Measurements from ENCODE around the gene ASCC3.
"Not testable (repeated sequence)": the region's sequence is repeated elsewhere in the genome, so short reads cannot be mapped to it uniquely, and the experiment has no call there.

ASCC3 gene

GRCh38 chr6:100904316-100904715 lies 23.2 kb upstream of the ASCC3 start:
- no peak overlapping the region for H2AFZ ChIP-seq (ENCODE audit: low read depth, low read length)
- no peaks in the 10 kb centered on the region for H3K4me1 ChIP-seq (ENCODE audit: insufficient read depth, low read length)
- H3K9me3 ChIP-seq (ENCODE audit: low read length), result no peaks in the 10 kb centered on the region
- no peaks in the 10 kb centered on the region for H3K36me3 ChIP-seq (ENCODE audit: insufficient read depth, low read length)
- H3K4me3 ChIP-seq (ENCODE audit: low read length), result no peak overlapping the region
- no peaks in the 10 kb centered on the region for H3K27me3 ChIP-seq (ENCODE audit: insufficient read depth, low read length)

GRCh38 chr6:100901582-100901981 lies 20.5 kb upstream of the ASCC3 start:
- H3K27me3 ChIP-seq (ENCODE audit: insufficient read depth, low read length), result no peaks in the 10 kb centered on the region
- H3K36me3 ChIP-seq (ENCODE audit: insufficient read depth, low read length), result no peaks in the 10 kb centered on the region
- no peak overlapping the region for H3K4me3 ChIP-seq (ENCODE audit: low read length)
- H2AFZ ChIP-seq (ENCODE audit: low read depth, low read length), result no peak overlapping the region
- H3K4me1 ChIP-seq (ENCODE audit: insufficient read depth, low read length), result no peaks in the 10 kb centered on the region
- no peaks in the 10 kb centered on the region for H3K9me3 ChIP-seq (ENCODE audit: low read length)

DNA sequence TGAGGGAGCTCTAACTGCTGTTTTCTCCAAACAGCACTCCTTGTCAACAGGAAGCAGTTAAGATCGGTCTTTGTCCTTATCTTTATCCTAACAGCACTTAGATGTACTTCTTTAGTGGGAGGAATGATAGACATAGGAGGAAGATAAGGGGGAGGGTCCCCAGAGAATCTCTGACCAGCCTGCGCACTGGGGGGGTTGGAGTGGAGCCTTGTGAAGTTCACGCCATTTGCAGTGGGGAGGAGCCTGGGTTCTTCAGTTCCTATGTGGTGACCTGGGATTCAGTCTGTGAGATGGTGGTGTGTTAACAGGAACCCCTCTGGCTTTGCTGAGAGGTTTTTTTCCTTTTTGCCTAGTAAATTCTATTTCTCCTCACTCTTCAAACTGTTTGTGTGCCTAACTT lies 18.1 kb upstream of the ASCC3 start:
- no peaks in the 10 kb centered on the region for H3K36me3 ChIP-seq (ENCODE audit: insufficient read depth, low read length)
- H3K4me1 ChIP-seq (ENCODE audit: insufficient read depth, low read length), result no peaks in the 10 kb centered on the region
- no peaks in the 10 kb centered on the region for H3K9me3 ChIP-seq (ENCODE audit: low read length)

GRCh38 chr6:100897671-100898070 lies 16.5 kb upstream of the ASCC3 start:
- no peaks in the 10 kb centered on the region for H3K27me3 ChIP-seq (ENCODE audit: insufficient read depth, low read length)
- no peak overlapping the region for H3K4me3 ChIP-seq (ENCODE audit: low read length)
- H3K4me1 ChIP-seq (ENCODE audit: insufficient read depth, low read length), result no peaks in the 10 kb centered on the region
- no peak overlapping the region for H2AFZ ChIP-seq (ENCODE audit: low read depth, low read length)
- H3K36me3 ChIP-seq (ENCODE audit: insufficient read depth, low read length), result no peaks in the 10 kb centered on the region
- no peaks in the 10 kb centered on the region for H3K9me3 ChIP-seq (ENCODE audit: low read length)

More for the DNA sequence above, 18.1 kb upstream of the ASCC3 start:
- no peaks in the 10 kb centered on the region for H3K27me3 ChIP-seq (ENCODE audit: insufficient read depth, low read length)
- H2AFZ ChIP-seq (ENCODE audit: low read depth, low read length), result no peak overlapping the region
- H3K4me3 ChIP-seq (ENCODE audit: low read length), result no peak overlapping the region

DNA sequence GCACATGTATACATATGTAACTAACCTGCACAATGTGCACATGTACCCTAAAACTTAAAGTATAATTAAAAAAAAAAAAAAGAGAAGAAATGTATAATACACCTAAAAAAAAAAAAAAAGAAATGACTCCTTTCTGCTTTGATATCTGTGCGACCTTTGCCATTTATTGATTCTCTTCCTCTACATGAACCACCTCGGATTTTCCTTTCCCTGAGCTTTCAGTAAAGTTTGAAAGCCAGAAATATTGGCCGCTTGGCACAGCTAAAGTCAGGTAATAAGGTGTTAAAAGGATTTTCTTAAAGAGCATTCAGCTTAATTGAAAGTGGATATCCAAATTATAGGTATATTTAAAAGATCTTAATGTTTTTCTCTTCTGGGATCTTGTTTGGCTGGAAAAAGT lies 12.6 kb upstream of the ASCC3 start:
- no peaks in the 10 kb centered on the region for H3K4me1 ChIP-seq (ENCODE audit: insufficient read depth, low read length)
- no peaks in the 10 kb centered on the region for H3K36me3 ChIP-seq (ENCODE audit: insufficient read depth, low read length)
- no peak overlapping the region for H3K4me3 ChIP-seq (ENCODE audit: low read length)
- H2AFZ ChIP-seq (ENCODE audit: low read depth, low read length), result no peak overlapping the region
- no peaks in the 10 kb centered on the region for H3K27me3 ChIP-seq (ENCODE audit: insufficient read depth, low read length)
- H3K9me3 ChIP-seq (ENCODE audit: low read length), result no peaks in the 10 kb centered on the region

DNA sequence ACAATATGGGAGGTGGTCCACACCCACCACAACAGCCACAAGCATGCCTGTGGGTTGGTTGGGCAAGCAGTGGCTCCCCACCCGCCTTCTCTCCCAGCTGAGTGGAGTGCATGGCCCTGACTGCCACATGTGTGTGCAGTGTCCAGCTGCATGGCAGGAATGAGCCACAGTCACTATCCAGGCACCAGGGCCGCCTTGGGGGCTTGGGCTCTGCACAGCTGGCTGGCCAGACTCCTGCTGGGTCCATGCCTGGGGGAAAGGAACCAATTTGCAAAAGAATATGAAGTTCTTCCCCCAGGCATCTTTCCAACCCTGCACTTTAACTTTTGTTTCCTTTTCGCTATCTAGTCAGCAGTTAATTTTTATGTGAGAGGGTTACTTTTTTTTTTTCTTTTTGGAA lies 11.6 kb upstream of the ASCC3 start:
- Histone ChIP-seq H2AFZ (ENCODE audit: low read depth, low read length) (no peak overlapping the region), H3K4me1 (ENCODE audit: insufficient read depth, low read length) (no peaks in the 10 kb centered on the region), H3K4me3 (ENCODE audit: low read length) (no peak overlapping the region), H3K36me3 (ENCODE audit: insufficient read depth, low read length) (no peaks in the 10 kb centered on the region), H3K27me3 (ENCODE audit: insufficient read depth, low read length) (no peaks in the 10 kb centered on the region), H3K9me3 (ENCODE audit: low read length) (no peaks in the 10 kb centered on the region)

DNA sequence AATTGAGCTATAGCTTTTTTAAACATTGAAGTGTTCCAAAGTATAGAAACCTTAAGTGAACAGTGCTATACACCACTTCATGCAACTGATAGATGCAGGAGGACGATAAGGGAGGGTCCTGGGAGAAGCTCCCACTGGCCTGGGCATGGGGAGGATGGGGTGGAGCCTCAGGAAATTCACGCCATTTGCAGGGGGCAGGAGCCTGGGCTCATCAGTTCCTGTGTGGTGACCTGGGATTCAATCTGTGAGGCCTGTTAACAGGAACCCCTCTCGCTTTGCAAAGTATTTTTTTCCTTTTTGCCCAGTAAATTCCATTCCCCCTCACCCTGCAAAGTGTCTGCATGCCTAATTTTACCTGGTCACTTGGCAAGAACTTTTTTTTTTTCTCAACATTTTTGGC lies 11.0 kb upstream of the ASCC3 start:
- H3K36me3 ChIP-seq (ENCODE audit: insufficient read depth, low read length), result no peaks in the 10 kb centered on the region
- H3K9me3 ChIP-seq (ENCODE audit: low read length), result no peaks in the 10 kb centered on the region
- no peak overlapping the region for H3K4me3 ChIP-seq (ENCODE audit: low read length)
- H3K4me1 ChIP-seq (ENCODE audit: insufficient read depth, low read length), result no peaks in the 10 kb centered on the region
- H2AFZ ChIP-seq (ENCODE audit: low read depth, low read length), result no peak overlapping the region
- H3K27me3 ChIP-seq (ENCODE audit: insufficient read depth, low read length), result no peaks in the 10 kb centered on the region

DNA sequence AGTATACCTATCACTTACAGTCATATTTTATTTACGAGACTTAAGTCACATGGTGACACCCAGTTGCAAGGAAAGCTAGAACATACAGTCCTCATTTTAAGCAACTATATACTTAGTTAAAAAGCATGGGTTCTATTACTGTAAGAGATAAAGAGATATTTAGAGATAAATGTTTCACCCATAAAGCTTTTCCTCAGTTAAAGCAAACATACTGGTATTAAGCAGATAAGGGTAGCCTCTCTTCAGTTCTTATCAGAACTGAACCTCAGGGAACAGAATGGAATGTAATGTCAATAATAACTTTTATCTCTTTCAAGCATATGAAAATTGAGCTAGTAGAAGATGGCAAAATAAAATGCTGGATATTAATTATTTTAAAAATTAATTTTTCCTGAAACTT lies 9.9 kb upstream of the ASCC3 start:
- Histone ChIP-seq H3K4me3 (ENCODE audit: low read length) (no peak overlapping the region), H3K9me3 (ENCODE audit: low read length) (no peaks in the 10 kb centered on the region), H3K36me3 (ENCODE audit: insufficient read depth, low read length) (no peaks in the 10 kb centered on the region), H3K4me1 (ENCODE audit: insufficient read depth, low read length) (no peaks in the 10 kb centered on the region), H2AFZ (ENCODE audit: low read depth, low read length) (no peak overlapping the region), H3K27me3 (ENCODE audit: insufficient read depth, low read length) (no peaks in the 10 kb centered on the region)

DNA sequence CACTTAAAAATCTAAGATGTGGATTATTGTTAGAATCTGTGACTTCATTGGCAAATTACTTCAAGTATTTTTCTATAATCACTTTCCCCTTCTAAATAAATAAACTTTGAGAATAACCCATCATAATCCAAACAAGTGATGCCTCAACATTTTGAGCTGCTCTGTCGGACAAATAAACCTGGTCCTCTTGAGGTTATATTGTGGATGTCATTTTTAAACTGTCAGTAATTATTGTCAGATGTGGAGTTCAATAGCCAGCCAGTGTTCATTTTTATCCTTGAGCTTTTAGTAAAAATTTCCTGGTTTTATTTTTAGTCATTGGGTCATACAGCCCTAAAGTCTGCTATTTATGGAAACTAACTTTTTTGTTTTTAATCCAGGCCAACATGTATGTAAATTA lies 9.5 kb upstream of the ASCC3 start:
- not testable (repeated sequence) for H3K4me3 ChIP-seq (ENCODE audit: low read length); H2AFZ ChIP-seq (ENCODE audit: low read depth, low read length); H3K4me1 ChIP-seq (ENCODE audit: insufficient read depth, low read length); H3K27me3 ChIP-seq (ENCODE audit: insufficient read depth, low read length); H3K9me3 ChIP-seq (ENCODE audit: low read length); H3K36me3 ChIP-seq (ENCODE audit: insufficient read depth, low read length)

DNA sequence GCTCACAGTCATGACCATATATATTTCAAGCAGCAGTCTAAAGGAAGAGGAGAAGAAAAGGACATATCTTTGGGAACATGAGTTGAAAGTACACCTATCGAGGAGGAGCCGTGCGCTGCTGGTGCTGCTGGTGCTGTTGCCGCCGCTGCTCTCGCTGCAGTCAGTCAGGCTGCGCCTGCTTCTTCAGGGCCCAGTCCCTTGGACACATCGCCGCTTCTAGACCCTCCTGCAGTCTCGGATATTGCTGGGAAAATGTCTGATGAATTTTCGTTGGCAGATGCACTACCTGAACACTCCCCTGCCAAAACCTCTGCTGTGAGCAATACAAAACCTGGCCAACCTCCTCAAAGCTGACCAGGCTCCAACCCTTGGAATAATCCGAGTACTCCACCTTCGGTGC lies 8.2 kb upstream of the ASCC3 start:
- no peaks in the 10 kb centered on the region for H3K27me3 ChIP-seq (ENCODE audit: insufficient read depth, low read length)
- H3K4me3 ChIP-seq (ENCODE audit: low read length), result no peak overlapping the region
- no peaks in the 10 kb centered on the region for H3K36me3 ChIP-seq (ENCODE audit: insufficient read depth, low read length)
- no peaks in the 10 kb centered on the region for H3K4me1 ChIP-seq (ENCODE audit: insufficient read depth, low read length)
- no peaks in the 10 kb centered on the region for H3K9me3 ChIP-seq (ENCODE audit: low read length)
- no peak overlapping the region for H2AFZ ChIP-seq (ENCODE audit: low read depth, low read length)

DNA sequence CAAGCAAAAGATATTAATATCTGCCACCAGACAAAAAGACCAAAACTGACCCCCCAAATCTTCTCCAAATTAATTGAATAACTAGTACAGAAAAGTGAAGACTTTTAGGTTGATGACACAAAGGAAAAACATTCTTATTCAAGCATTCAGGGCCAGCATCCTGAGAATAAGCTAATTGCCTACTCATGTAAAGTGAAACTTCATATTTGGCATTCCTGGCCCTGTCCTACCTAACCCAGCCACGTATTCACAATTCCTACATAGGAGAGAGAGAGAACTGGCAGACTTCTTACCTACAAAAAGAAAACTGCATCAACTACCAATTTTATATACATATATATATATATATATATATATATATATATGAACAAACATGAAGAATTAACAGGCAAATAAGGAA lies 4.9 kb upstream of the ASCC3 start:
- Histone ChIP-seq H3K9me3 (ENCODE audit: low read length) (no peaks in the 10 kb centered on the region), H3K36me3 (ENCODE audit: insufficient read depth, low read length) (no peaks in the 10 kb centered on the region), H3K4me1 (ENCODE audit: insufficient read depth, low read length) (peaks cover 9% of the 10 kb centered on the region), H3K4me3 (ENCODE audit: low read length) (no peak overlapping the region), H2AFZ (ENCODE audit: low read depth, low read length) (no peak overlapping the region), H3K27me3 (ENCODE audit: insufficient read depth, low read length) (no peaks in the 10 kb centered on the region)

GRCh38 chr6:100883347-100883746 lies 2.2 kb upstream of the ASCC3 start:
- Histone ChIP-seq H3K9me3 (ENCODE audit: low read length) (no peaks in the 10 kb centered on the region), H2AFZ (ENCODE audit: low read depth, low read length) (no peak overlapping the region), H3K4me1 (ENCODE audit: insufficient read depth, low read length) (peaks cover 24% of the 10 kb centered on the region), H3K36me3 (ENCODE audit: insufficient read depth, low read length) (no peaks in the 10 kb centered on the region), H3K4me3 (ENCODE audit: low read length) (no peak overlapping the region), H3K27me3 (ENCODE audit: insufficient read depth, low read length) (no peaks in the 10 kb centered on the region)

DNA sequence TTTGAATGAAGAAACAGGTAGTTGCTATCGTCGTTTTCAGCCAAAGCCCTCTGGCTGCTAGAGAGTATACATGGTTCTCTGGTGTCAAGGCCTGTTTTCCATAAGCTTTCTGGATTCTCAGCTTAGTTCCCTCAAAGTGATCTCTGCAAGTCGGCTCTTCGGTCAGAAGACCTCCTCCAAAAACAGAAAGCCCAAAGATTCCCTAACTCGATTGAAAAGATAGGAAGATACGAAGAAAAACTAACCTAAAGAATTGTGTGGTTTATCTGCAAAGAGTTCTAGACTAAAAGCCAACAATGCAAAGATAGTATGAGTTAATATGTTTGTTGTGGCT lies 545 bp upstream of the ASCC3 start:
- Histone ChIP-seq H3K4me1 (ENCODE audit: insufficient read depth, low read length) (peaks cover 27% of the 10 kb centered on the region), H3K4me3 (ENCODE audit: low read length) (peak overlapping the region; percentile 96), H3K36me3 (ENCODE audit: insufficient read depth, low read length) (no peaks in the 10 kb centered on the region), H3K9me3 (ENCODE audit: low read length) (no peaks in the 10 kb centered on the region), H2AFZ (ENCODE audit: low read depth, low read length) (peak overlapping the region; percentile 98), H3K27me3 (ENCODE audit: insufficient read depth, low read length) (no peaks in the 10 kb centered on the region)

DNA sequence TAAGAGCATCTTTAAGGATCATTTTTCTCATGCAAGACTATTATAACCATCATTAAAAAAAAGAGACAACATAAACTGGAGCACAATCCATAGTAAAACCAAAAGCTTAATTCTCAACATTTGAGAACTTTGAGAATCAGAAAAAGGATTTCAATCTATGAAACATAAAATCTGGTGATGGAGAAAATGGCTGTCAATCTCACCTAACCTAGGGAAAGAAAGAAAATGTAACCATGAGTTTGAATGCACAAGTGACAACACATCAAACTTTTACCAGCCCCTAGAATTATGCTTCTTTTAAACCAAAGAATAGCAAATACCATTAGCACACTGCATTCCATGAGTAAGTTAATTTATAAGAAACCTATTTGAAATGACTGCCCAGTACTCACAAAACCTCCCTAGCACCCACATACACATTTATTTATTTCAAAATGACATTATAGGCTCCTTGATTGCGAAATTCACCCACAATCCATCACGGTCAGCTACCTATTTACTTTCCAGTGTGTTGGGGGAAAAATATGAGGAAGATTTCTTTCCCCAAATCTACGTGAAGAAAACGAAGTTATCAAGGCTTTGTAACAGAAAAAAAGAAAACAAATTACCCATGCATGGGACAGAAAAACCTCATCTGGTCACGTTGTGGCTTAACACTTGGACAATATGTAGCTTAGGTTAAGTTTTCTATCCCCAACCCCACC lies 828 bp downstream of the ASCC3 start:
- peak overlapping the region; percentile 98 for H2AFZ ChIP-seq (ENCODE audit: low read depth, low read length)

More for the DNA sequence above, 828 bp downstream of the ASCC3 start:
- H3K9me3 ChIP-seq (ENCODE audit: low read length), result no peaks in the 10 kb centered on the region
- no peaks in the 10 kb centered on the region for H3K36me3 ChIP-seq (ENCODE audit: insufficient read depth, low read length)
- peak overlapping the region; percentile 96 for H3K4me3 ChIP-seq (ENCODE audit: low read length)
- H3K4me1 ChIP-seq (ENCODE audit: insufficient read depth, low read length), result peaks cover 27% of the 10 kb centered on the region
- H3K27me3 ChIP-seq (ENCODE audit: insufficient read depth, low read length), result no peaks in the 10 kb centered on the region
